SK-N-SH (cell line): ENCODE measurements around the gene TBKBP1.

Source experiments
- CTCF ChIP-seq: fragments of 200-600 bp; sonication (generic); IDR thresholded peaks from 2 replicates; pipeline ENCODE4 v1.6.1; 2017; ENCODE audit warnings: antibody characterized with exemption, mild to moderate bottlenecking, moderate library complexity
- EP300 ChIP-seq, 2 experiments: IDR thresholded peaks; 2 replicates each; pipeline versions ENCODE4 v1.4.0 to v1.6.1; 2012; ENCODE audit warnings: borderline replicate concordance in 1 of 2, low read depth in 1 of 2, low read length in 1 of 2
- FOXM1 ChIP-seq: IDR thresholded peaks from 2 replicates; pipeline ENCODE4 v1.4.0; 2012; ENCODE audit warnings: low read depth, mild to moderate bottlenecking
- JUND ChIP-seq: IDR thresholded peaks from 2 replicates; pipeline ENCODE4 v1.4.0; 2012
- MAX ChIP-seq: IDR thresholded peaks from 2 replicates; pipeline ENCODE4 v1.4.0; 2012; ENCODE audit warnings: low read depth
- MXI1 ChIP-seq: IDR thresholded peaks from 2 replicates; pipeline ENCODE4 v1.6.1; 2012; ENCODE audit warnings: mild to moderate bottlenecking, low read depth, low read length, improper control_type of control experiment
- RAD21 ChIP-seq: IDR thresholded peaks from 2 replicates; pipeline ENCODE4 v1.6.1; 2012; ENCODE audit warnings: mild to moderate bottlenecking, low read length
- RCOR1 ChIP-seq: fragments of 150-350 bp; IDR thresholded peaks from 2 replicates; pipeline ENCODE4 v1.6.1; 2017; ENCODE audit warnings: antibody characterized with exemption, low read length
- SIN3A ChIP-seq: IDR thresholded peaks from 2 replicates; pipeline ENCODE4 v1.6.1; 2012; ENCODE audit warnings: low read depth, mild to moderate bottlenecking, low read length, moderate library complexity, borderline replicate concordance
- TCF12 ChIP-seq: IDR thresholded peaks from 2 replicates; pipeline ENCODE4 v1.4.0; 2012
- USF1 ChIP-seq: IDR thresholded peaks from 2 replicates; pipeline ENCODE4 v1.4.0; 2012; ENCODE audit warnings: low read depth, borderline replicate concordance

GRCh38 chr17:47644324-47644723 lies 49.6 kb upstream of the TBKBP1 start:
- TF ChIP-seq CTCF (no peak), MAX (no peak), FOXM1 (no peak), RAD21 (no peak), SIN3A (no peak), RCOR1 (no peak), MXI1 (no peak), USF1 (no peak), JUND (no peak), TCF12 (no peak), EP300 (IDR thresholded peaks at IDR 0.05; ENCODE audit: borderline replicate concordance in 1 of 2, low read depth in 1 of 2, low read length in 1 of 2) (no peak)
